Spinal cord (tissue), 10 donors: ENCODE results near the gene SV2C. TPM values are rescaled to one million over a fixed set of nuclear protein-coding genes. Genes with fewer than 3 reads are reported as not detected.

Experiments used
- DNase-seq, 6 donors: peaks; one replicate each; pipeline versions ENCODE4 v3.0.0 to v3.0.0-alpha.2; 2013 to 2015; ENCODE audit warnings: low spot score in 6 of 6, low read depth in 4 of 6
- H3K27ac ChIP-seq: one replicate; pipeline ENCODE4 v1.5.1; 2013; ENCODE audit warnings: low read depth, low read length, control low read depth
- H3K27me3 ChIP-seq: one replicate; pipeline ENCODE4 v1.6.1; 2013; ENCODE audit warnings: low read length; ENCODE audit not compliant: control insufficient read depth, insufficient read depth
- H3K36me3 ChIP-seq: one replicate; pipeline ENCODE4 v1.6.1; 2013; ENCODE audit warnings: low read length; ENCODE audit not compliant: control insufficient read depth, insufficient read depth
- H3K4me1 ChIP-seq: one replicate; pipeline ENCODE4 v1.6.1; 2013; ENCODE audit warnings: low read length; ENCODE audit not compliant: control insufficient read depth, insufficient read depth
- H3K4me3 ChIP-seq: one replicate; pipeline ENCODE4 v1.5.1; 2013; ENCODE audit warnings: low read depth, low read length, control low read depth
- H3K9me3 ChIP-seq: one replicate; pipeline ENCODE4 v1.6.1; 2013; ENCODE audit warnings: low read length; ENCODE audit not compliant: control insufficient read depth, insufficient read depth
- WGBS: methylation state at CpG from one replicate; pipeline ENCODE4 v1.1.5; 2013; ENCODE audit warnings: missing lambda C conversion rate; ENCODE audit not compliant: insufficient coverage; 5-methylcytosine and 5-hydroxymethylcytosine counted together
- polyA plus RNA-seq, 2 donors: library from polyadenylated mRNA; unstranded; fragments of 120-200 nt; gene quantifications; one replicate each; pipeline ENCODE4 v1.2.1, GENCODE V29; 2013; ENCODE audit not compliant: insufficient read length in 2 of 2
- small RNA-seq: library from RNA; depleted of rRNA; stranded (forward); fragments of <200 nt; gene quantifications from one replicate; pipeline ENCODE3, GENCODE V24; 2014; ENCODE audit warnings: low replicate concordance
- total RNA-seq, 2 donors: library from RNA; depleted of rRNA in 1 of 2; stranded (reverse); fragments of 120-200 nt in 1 of 2; fragments of >200 nt in 1 of 2; gene quantifications; one replicate each; pipeline versions ENCODE4 v1.2.3 to v1.2.4, GENCODE V29; 2013 to 2014
- donor health status: healthy.

Gene SV2C
- total and polyA plus RNA-seq, 4 donors: 16.2 to 66.7 (median 40.2) TPM

- no peaks in the 10 kb centered on the region for H3K36me3 ChIP-seq
- whole genome bisulfite sequencing: 89% methylated on average over 2 of the region's 5 CpGs
- H3K4me1 ChIP-seq: peaks cover 21% of the 10 kb centered on the region
- H3K27ac ChIP-seq: no peak overlapping the region
- H3K27me3 ChIP-seq: peaks cover 9% of the 10 kb centered on the region
- DNase-seq: no peak
- no peaks in the 10 kb centered on the region for H3K9me3 ChIP-seq
- no peak overlapping the region for H3K4me3 ChIP-seq
Observed at GRCh38 chr5:76400466-76400865, 317.3 kb downstream of the SV2C start.

- Histone ChIP-seq H3K27me3 (peaks cover 9% of the 10 kb centered on the region), H3K36me3 (no peaks in the 10 kb centered on the region), H3K4me1 (peaks cover 21% of the 10 kb centered on the region), H3K4me3 (peak overlapping the region; percentile 67), H3K9me3 (no peaks in the 10 kb centered on the region), H3K27ac (no peak overlapping the region)
- WGBS: 51% methylated on average over 10 of the region's 11 CpGs
- no peak for DNase-seq
Observed at GRCh38 chr5:76401801-76402250, 318.6 kb downstream of the SV2C start.

DNA sequence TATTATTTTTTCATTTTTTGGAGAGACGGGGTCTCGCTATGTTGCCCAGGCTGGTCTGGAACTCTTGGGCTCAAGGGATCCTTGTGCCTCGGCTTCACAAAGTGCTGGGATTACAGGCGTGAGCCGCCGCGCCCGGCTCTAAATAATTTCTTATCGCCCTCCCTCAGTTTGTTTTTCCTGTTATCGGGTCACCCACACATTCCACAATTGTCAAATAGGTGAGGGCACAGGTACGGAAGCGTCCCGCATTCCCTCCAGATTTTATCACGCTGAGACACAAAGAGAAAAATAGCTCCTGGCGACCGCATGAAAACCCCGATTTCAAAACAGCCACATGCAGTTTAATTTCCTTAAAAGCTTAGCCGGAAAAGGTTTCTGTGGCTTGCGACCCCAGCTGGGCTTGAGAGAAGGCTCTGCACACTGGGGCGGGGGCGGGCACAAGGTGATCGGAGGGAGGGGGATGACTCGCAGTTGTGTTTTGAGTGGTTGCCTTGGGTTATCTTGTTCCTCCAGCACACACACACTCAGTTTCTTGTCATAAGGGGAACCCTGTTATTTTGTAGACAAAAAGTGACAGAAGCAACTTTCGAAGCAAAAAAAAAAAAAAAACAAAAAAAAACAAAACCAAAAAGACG is 319.2 kb downstream of the SV2C start:
- Histone ChIP-seq H3K27me3 (peaks cover 9% of the 10 kb centered on the region), H3K9me3 (no peaks in the 10 kb centered on the region), H3K4me1 (peaks cover 21% of the 10 kb centered on the region), H3K27ac (peak overlapping the region; percentile 67), H3K36me3 (no peaks in the 10 kb centered on the region), H3K4me3 (peak overlapping the region; percentile 67)
- peak in 3 of 6 donors; percentile 26 to 65 (median 63) for DNase-seq
- 13% methylated on average over 15 of the region's 25 CpGs for WGBS

DNA sequence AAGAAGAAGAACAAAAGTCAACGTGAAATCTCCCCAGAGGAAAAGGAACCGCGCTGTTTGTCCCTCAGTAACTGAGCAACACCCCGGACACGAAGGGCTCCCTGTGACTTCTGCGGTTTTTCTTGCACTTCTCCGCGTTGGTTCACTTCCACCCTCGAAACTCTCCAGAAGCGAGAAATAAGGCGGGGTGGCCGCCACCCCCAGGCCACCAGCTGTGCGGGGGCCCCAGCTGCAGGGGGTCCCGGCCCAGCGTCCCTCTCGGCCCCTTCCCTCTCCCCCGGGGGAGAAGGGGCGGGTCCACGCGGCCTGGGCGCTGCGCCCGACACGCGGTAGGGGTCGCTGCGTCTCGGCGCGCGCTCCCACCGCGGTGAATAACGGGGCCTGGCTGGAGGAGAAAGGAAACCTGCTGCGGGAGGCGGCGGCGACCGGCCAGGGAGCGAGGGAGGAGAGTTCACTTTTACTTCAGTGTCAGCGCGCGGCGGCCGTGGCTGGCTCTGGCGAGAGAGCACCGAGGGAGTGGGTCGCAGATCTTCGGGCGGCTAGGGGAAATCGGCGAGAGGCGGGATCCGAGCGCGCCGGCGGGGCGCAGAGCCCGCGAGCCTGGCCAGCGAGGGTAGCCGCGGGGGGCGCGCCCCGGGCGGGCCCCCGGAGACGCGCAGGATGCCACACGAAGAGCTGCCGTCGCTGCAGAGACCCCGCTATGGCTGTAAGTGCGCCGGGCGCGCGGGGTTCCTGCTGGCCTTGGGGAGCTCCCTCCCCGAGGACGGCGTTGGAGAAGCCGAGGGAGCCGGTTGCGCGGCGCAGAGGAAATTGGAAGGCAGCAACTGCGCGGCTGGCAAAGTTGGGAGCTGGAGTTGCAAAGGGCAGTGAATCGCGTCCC is 319.9 kb downstream of the SV2C start, which contains the start of gene IQGAP2:
TSS of gene IQGAP2 (plus strand) at position 400 of the 880 bp plus-strand sequence. CDS start at position 661, 261 bp downstream.
- Histone ChIP-seq H3K27ac (peak within 1 kb of the TSS; percentile 67), H3K4me1 (peaks cover 21% of the 10 kb centered on the region), H3K36me3 (no peaks in the 10 kb centered on the region), H3K9me3 (no peaks in the 10 kb centered on the region), H3K27me3 (peaks cover 9% of the 10 kb centered on the region), H3K4me3 (peak within 1 kb of the TSS; percentile 67)
- under 1% methylated on average over 82 of the region's 92 CpGs for WGBS
- DNase-seq: peak in 5 of 6 donors; percentile 61 to 94 (median 73)

Small RNAs within 50 kb of the gene (small RNA-seq; reads per million reads assigned to genes)
- not detected for gene AC113404.2
- gene RNA5SP186: not detected
